ENCODE data around the gene ERBB2.
"Not testable (repeated sequence)": the region's sequence is repeated elsewhere in the genome, so short reads cannot be mapped to it uniquely, and the experiment has no call there.

Gene ERBB2

GRCh38 chr17:39764171-39764570 is 64.3 kb downstream of the ERBB2 start:
- not testable (repeated sequence) for H3K9me3 ChIP-seq (ENCODE audit: control insufficient read depth, insufficient read depth, low read length); H3K4me1 ChIP-seq (ENCODE audit: insufficient read depth, low read length); H3K36me3 ChIP-seq (ENCODE audit: insufficient read depth, low read length); H3K9ac ChIP-seq (ENCODE audit: low read depth, low read length)

GRCh38 chr17:39765175-39765574 is 65.3 kb downstream of the ERBB2 start:
- H3K36me3 ChIP-seq (ENCODE audit: insufficient read depth, low read length), result no peaks in the 10 kb centered on the region
- H3K9ac ChIP-seq (ENCODE audit: low read depth, low read length), result no peak overlapping the region
- H3K4me1 ChIP-seq (ENCODE audit: insufficient read depth, low read length), result no peaks in the 10 kb centered on the region
- H3K9me3 ChIP-seq (ENCODE audit: control insufficient read depth, insufficient read depth, low read length), result no peaks in the 10 kb centered on the region

- H3K9ac ChIP-seq (ENCODE audit: low read depth, low read length), result no peak overlapping the region
- H3K4me1 ChIP-seq (ENCODE audit: insufficient read depth, low read length), result no peaks in the 10 kb centered on the region
- no peaks in the 10 kb centered on the region for H3K9me3 ChIP-seq (ENCODE audit: control insufficient read depth, insufficient read depth, low read length)
- no peaks in the 10 kb centered on the region for H3K36me3 ChIP-seq (ENCODE audit: insufficient read depth, low read length)
These were observed 65.9 kb downstream of the ERBB2 start for GRCh38 chr17:39765766-39766165.

- Histone ChIP-seq H3K9ac (ENCODE audit: low read depth, low read length) (no peak overlapping the region), H3K9me3 (ENCODE audit: control insufficient read depth, insufficient read depth, low read length) (no peaks in the 10 kb centered on the region), H3K4me1 (ENCODE audit: insufficient read depth, low read length) (no peaks in the 10 kb centered on the region), H3K36me3 (ENCODE audit: insufficient read depth, low read length) (no peaks in the 10 kb centered on the region)
These were observed 67.3 kb downstream of the ERBB2 start for GRCh38 chr17:39767147-39767546.

GRCh38 chr17:39769974-39770587 is 70.2 kb downstream of the ERBB2 start:
- Histone ChIP-seq H3K9me3 (ENCODE audit: control insufficient read depth, insufficient read depth, low read length) (no peaks in the 10 kb centered on the region), H3K36me3 (ENCODE audit: insufficient read depth, low read length) (no peaks in the 10 kb centered on the region), H3K4me1 (ENCODE audit: insufficient read depth, low read length) (no peaks in the 10 kb centered on the region), H3K9ac (ENCODE audit: low read depth, low read length) (no peak overlapping the region)

GRCh38 chr17:39772415-39772814 is 72.6 kb downstream of the ERBB2 start:
- H3K36me3 ChIP-seq (ENCODE audit: insufficient read depth, low read length), result no peaks in the 10 kb centered on the region

GRCh38 chr17:39772987-39773934 is 73.4 kb downstream of the ERBB2 start:
- Histone ChIP-seq H3K4me1 (ENCODE audit: insufficient read depth, low read length) (no peaks in the 10 kb centered on the region), H3K9me3 (ENCODE audit: control insufficient read depth, insufficient read depth, low read length) (no peaks in the 10 kb centered on the region), H3K36me3 (ENCODE audit: insufficient read depth, low read length) (no peaks in the 10 kb centered on the region), H3K9ac (ENCODE audit: low read depth, low read length) (no peak overlapping the region)

More at GRCh38 chr17:39772415-39772814, 72.6 kb downstream of the ERBB2 start:
- H3K4me1 ChIP-seq (ENCODE audit: insufficient read depth, low read length), result no peaks in the 10 kb centered on the region
- H3K9ac ChIP-seq (ENCODE audit: low read depth, low read length), result no peak overlapping the region
- no peaks in the 10 kb centered on the region for H3K9me3 ChIP-seq (ENCODE audit: control insufficient read depth, insufficient read depth, low read length)

GRCh38 chr17:39774047-39774446 is 74.2 kb downstream of the ERBB2 start:
- no peak overlapping the region for H3K9ac ChIP-seq (ENCODE audit: low read depth, low read length)
- H3K36me3 ChIP-seq (ENCODE audit: insufficient read depth, low read length), result no peaks in the 10 kb centered on the region
- no peaks in the 10 kb centered on the region for H3K4me1 ChIP-seq (ENCODE audit: insufficient read depth, low read length)
- no peaks in the 10 kb centered on the region for H3K9me3 ChIP-seq (ENCODE audit: control insufficient read depth, insufficient read depth, low read length)

- H3K9me3 ChIP-seq (ENCODE audit: control insufficient read depth, insufficient read depth, low read length), result no peaks in the 10 kb centered on the region
- H3K4me1 ChIP-seq (ENCODE audit: insufficient read depth, low read length), result no peaks in the 10 kb centered on the region
- H3K9ac ChIP-seq (ENCODE audit: low read depth, low read length), result no peak overlapping the region
- no peaks in the 10 kb centered on the region for H3K36me3 ChIP-seq (ENCODE audit: insufficient read depth, low read length)
These were observed 75.2 kb downstream of the ERBB2 start for GRCh38 chr17:39775031-39775430.

- H3K4me1 ChIP-seq (ENCODE audit: insufficient read depth, low read length), result no peaks in the 10 kb centered on the region; the same call in 1 of the 2 replicates
- no peaks in the 10 kb centered on the region for H3K36me3 ChIP-seq (ENCODE audit: insufficient read depth, low read length)
- no peak overlapping the region for H3K9ac ChIP-seq (ENCODE audit: low read depth, low read length)
- no peaks in the 10 kb centered on the region for H3K9me3 ChIP-seq (ENCODE audit: control insufficient read depth, insufficient read depth, low read length)
These were observed 76.4 kb downstream of the ERBB2 start for GRCh38 chr17:39776252-39776651.

- Histone ChIP-seq H3K9ac (ENCODE audit: low read depth, low read length) (no peak overlapping the region), H3K9me3 (ENCODE audit: control insufficient read depth, insufficient read depth, low read length) (no peaks in the 10 kb centered on the region), H3K4me1 (ENCODE audit: insufficient read depth, low read length) (no peaks in the 10 kb centered on the region; the same call in 1 of the 2 replicates), H3K36me3 (ENCODE audit: insufficient read depth, low read length) (no peaks in the 10 kb centered on the region)
These were observed 77.9 kb downstream of the ERBB2 start for GRCh38 chr17:39777534-39778365.

Measured in ES-I3 (cell line).